ENCODE results near the gene LIX1L.

GRCh38 chr1:145897969-145898368 lies 59.8 kb downstream of the LIX1L start:
- TF ChIP-seq, protein P1, sequence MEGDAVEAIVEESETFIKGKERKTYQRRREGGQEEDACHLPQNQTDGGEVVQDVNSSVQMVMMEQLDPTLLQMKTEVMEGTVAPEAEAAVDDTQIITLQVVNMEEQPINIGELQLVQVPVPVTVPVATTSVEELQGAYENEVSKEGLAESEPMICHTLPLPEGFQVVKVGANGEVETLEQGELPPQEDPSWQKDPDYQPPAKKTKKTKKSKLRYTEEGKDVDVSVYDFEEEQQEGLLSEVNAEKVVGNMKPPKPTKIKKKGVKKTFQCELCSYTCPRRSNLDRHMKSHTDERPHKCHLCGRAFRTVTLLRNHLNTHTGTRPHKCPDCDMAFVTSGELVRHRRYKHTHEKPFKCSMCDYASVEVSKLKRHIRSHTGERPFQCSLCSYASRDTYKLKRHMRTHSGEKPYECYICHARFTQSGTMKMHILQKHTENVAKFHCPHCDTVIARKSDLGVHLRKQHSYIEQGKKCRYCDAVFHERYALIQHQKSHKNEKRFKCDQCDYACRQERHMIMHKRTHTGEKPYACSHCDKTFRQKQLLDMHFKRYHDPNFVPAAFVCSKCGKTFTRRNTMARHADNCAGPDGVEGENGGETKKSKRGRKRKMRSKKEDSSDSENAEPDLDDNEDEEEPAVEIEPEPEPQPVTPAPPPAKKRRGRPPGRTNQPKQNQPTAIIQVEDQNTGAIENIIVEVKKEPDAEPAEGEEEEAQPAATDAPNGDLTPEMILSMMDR (IDR thresholded peaks at IDR 0.05): no peak
- TF ChIP-seq POLR2A (IDR thresholded peaks at IDR 0.05): no peak

Data from vagina (tissue), 2 donors.